ENCODE measurements around the gene FAT4. TPM values are rescaled to one million over a fixed set of nuclear protein-coding genes. Genes with fewer than 3 reads are reported as not detected.

The FAT4 gene
- polyA plus RNA-seq, 1 of the 3 experiments (the other 2 are of a cell fraction): 6.6 TPM

GRCh38 chr4:125315576-125316400 is 1.0 kb downstream of the FAT4 start:
- 3% methylated on average over 29 of the region's 51 CpGs for WGBS (ENCODE audit: low lambda C conversion rate)

GRCh38 chr4:125316401-125316790 is 1.6 kb downstream of the FAT4 start:
- peak overlapping the region; percentile 28 to 84 for H3K27ac ChIP-seq (ENCODE audit: low read depth in 2 of 2, low read length in 1 of 2)
- H3K79me2 ChIP-seq (ENCODE audit: insufficient read depth): peaks cover 56% of the 10 kb centered on the region
- H3K9ac ChIP-seq: peak overlapping the region; percentile 89
- CTCF ChIA-PET: interaction anchor here (1.4 to 2.6 kb wide), 3 partner anchors 19 to 1287 kb away, joined by 4 to 10 read pairs (median 10); no protein-coding TSS in a partner anchor
- peak overlapping the region; percentile 62 for H2AFZ ChIP-seq (ENCODE audit: low read depth)
- DNase-seq: peak; percentile 39
- no peaks in the 10 kb centered on the region for H3K9me2 ChIP-seq
- peak overlapping the region; percentile 91 for H3K4me2 ChIP-seq
- peak overlapping the region; percentile 93 to 100 for H3K4me3 ChIP-seq (ENCODE audit: low read depth in 2 of 2, low read length in 1 of 2)
- 0% methylated on average over 8 of the region's 25 CpGs for WGBS (ENCODE audit: low lambda C conversion rate)
- POLR2A ChIA-PET: no interaction called here
- H3F3A ChIP-seq (replicated peaks; ENCODE audit: insufficient read depth): peaks cover 16% of the 10 kb centered on the region
- peaks cover 7 to 29% of the 10 kb centered on the region in 2 experiments for H3K36me3 ChIP-seq (replicated peaks in 1 of 2; ENCODE audit: control insufficient read depth in 1 of 2, insufficient read depth in 2 of 2, low read length in 1 of 2)
- peaks cover 5 to 28% of the 10 kb centered on the region in 2 experiments; a peak in 3 of 4 replicates for H3K4me1 ChIP-seq (ENCODE audit: control insufficient read depth in 1 of 2, insufficient read depth in 2 of 2, low read depth in 1 of 2, low read length in 1 of 2)
- H3K27me3 ChIP-seq (ENCODE audit: insufficient read depth): no peaks in the 10 kb centered on the region
- no peaks in the 10 kb centered on the region for H3K9me3 ChIP-seq
- H4K20me1 ChIP-seq (ENCODE audit: insufficient read depth): peaks cover 6% of the 10 kb centered on the region; the same call in 1 of the 2 replicates
- TF ChIP-seq CHD2 (IDR thresholded peaks at IDR 0.05; ENCODE audit: low read length, partially characterized antibody) (no peak), EZH2phosphoT487 (IDR thresholded peaks at IDR 0.05; ENCODE audit: borderline replicate concordance, low read depth) (no peak), SIN3A (IDR thresholded peaks at IDR 0.05; ENCODE audit: borderline replicate concordance, low read depth, low read length) (no peak), IRF3 (IDR thresholded peaks at IDR 0.05; ENCODE audit: low read depth, low read length) (no peak), TAF1 (IDR thresholded peaks at IDR 0.05; ENCODE audit: borderline replicate concordance, low read depth, low read length) (no peak; the same call in 1 of the 2 replicates), CTCF (IDR thresholded peaks at IDR 0.05) (no peak), GABPA (IDR thresholded peaks at IDR 0.05; ENCODE audit: low read depth) (peak; percentile 40), FOXM1 (IDR thresholded peaks at IDR 0.05; ENCODE audit: low read depth) (no peak)

More at GRCh38 chr4:125315576-125316400, 1.0 kb downstream of the FAT4 start:
- DNase-seq: peak; percentile 69
- Histone ChIP-seq H3K36me3 (replicated peaks in 1 of 2; ENCODE audit: control insufficient read depth in 1 of 2, insufficient read depth in 2 of 2, low read length in 1 of 2) (peaks cover 4 to 27% of the 10 kb centered on the region in 2 experiments), H3K79me2 (ENCODE audit: insufficient read depth) (peaks cover 52% of the 10 kb centered on the region), H2AFZ (ENCODE audit: low read depth) (peak overlapping the region; percentile 74), H4K20me1 (ENCODE audit: insufficient read depth) (peaks cover 6% of the 10 kb centered on the region; the same call in 1 of the 2 replicates), H3K4me1 (ENCODE audit: control insufficient read depth in 1 of 2, insufficient read depth in 2 of 2, low read depth in 1 of 2, low read length in 1 of 2) (peaks cover 5 to 28% of the 10 kb centered on the region in 2 experiments; a peak in 3 of 4 replicates), H3K9me3 (no peaks in the 10 kb centered on the region), H3K9ac (peak overlapping the region; percentile 89), H3K27ac (ENCODE audit: low read depth in 2 of 2, low read length in 1 of 2) (peak overlapping the region; percentile 74 to 84), H3F3A (replicated peaks; ENCODE audit: insufficient read depth) (peaks cover 10% of the 10 kb centered on the region), H3K4me3 (ENCODE audit: low read depth in 2 of 2, low read length in 1 of 2) (peak overlapping the region; percentile 93 to 100), H3K4me2 (peak overlapping the region; percentile 91), H3K27me3 (ENCODE audit: insufficient read depth) (no peaks in the 10 kb centered on the region), H3K9me2 (no peaks in the 10 kb centered on the region)
- TF ChIP-seq TEAD4 (IDR thresholded peaks at IDR 0.05; ENCODE audit: borderline replicate concordance, insufficient read depth) (peak; percentile 23; the same call in 1 of the 2 replicates), MEF2A (IDR thresholded peaks at IDR 0.05; ENCODE audit: borderline replicate concordance, low read depth) (no peak), TAF1 (IDR thresholded peaks at IDR 0.05; ENCODE audit: borderline replicate concordance, low read depth, low read length) (0 out of 2 replicates have a peak, but pooled peaks have one; percentile 41), RXRA (IDR thresholded peaks at IDR 0.05; ENCODE audit: borderline replicate concordance, low read depth) (no peak), MAX (IDR thresholded peaks at IDR 0.05; ENCODE audit: low read depth) (0 out of 2 replicates have a peak, but pooled peaks have one; percentile 14), FOXJ3 (CRISPR knock-in tag; IDR thresholded peaks at IDR 0.05) (no peak), FOXM1 (IDR thresholded peaks at IDR 0.05; ENCODE audit: low read depth) (no peak), EZH2phosphoT487 (IDR thresholded peaks at IDR 0.05; ENCODE audit: borderline replicate concordance, low read depth) (no peak), CTCF (IDR thresholded peaks at IDR 0.05) (peak; percentile 32)
- ChIA-PET POLR2A (no interaction called here), CTCF (interaction anchor here (1.3 to 2.6 kb wide), 3 partner anchors 291 to 1317 kb away, joined by 3 to 10 read pairs (median 3); no protein-coding TSS in a partner anchor)

Data from SK-N-SH (cell line).